Measurements from ENCODE around the gene EEF1G.

DNA sequence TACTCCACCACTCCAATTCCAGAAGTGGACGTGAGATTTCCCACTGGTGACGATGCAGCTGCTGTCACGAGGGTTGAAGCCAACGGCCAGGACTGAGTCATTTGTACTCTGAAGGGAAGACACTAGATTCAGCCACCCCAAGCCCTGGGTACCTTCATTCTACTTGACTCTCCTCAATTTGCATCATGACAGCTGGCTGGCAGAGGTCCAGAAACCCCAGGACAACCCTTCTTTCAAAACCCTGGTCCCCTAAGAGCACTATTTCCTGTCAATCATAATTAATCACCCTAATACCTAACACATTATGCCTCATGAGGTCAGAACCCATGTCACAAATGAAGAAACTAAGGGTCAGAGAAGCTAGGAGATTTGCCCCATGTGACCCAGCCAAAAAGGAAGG lies 34.0 kb upstream of the EEF1G start:
- TF ChIP-seq, protein P1, sequence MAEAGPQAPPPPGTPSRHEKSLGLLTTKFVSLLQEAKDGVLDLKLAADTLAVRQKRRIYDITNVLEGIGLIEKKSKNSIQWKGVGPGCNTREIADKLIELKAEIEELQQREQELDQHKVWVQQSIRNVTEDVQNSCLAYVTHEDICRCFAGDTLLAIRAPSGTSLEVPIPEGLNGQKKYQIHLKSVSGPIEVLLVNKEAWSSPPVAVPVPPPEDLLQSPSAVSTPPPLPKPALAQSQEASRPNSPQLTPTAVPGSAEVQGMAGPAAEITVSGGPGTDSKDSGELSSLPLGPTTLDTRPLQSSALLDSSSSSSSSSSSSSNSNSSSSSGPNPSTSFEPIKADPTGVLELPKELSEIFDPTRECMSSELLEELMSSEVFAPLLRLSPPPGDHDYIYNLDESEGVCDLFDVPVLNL (CRISPR knock-in tag; IDR thresholded peaks at IDR 0.05; ENCODE audit: borderline replicate concordance, low read depth) = no peak
- TF ChIP-seq, protein P2, sequence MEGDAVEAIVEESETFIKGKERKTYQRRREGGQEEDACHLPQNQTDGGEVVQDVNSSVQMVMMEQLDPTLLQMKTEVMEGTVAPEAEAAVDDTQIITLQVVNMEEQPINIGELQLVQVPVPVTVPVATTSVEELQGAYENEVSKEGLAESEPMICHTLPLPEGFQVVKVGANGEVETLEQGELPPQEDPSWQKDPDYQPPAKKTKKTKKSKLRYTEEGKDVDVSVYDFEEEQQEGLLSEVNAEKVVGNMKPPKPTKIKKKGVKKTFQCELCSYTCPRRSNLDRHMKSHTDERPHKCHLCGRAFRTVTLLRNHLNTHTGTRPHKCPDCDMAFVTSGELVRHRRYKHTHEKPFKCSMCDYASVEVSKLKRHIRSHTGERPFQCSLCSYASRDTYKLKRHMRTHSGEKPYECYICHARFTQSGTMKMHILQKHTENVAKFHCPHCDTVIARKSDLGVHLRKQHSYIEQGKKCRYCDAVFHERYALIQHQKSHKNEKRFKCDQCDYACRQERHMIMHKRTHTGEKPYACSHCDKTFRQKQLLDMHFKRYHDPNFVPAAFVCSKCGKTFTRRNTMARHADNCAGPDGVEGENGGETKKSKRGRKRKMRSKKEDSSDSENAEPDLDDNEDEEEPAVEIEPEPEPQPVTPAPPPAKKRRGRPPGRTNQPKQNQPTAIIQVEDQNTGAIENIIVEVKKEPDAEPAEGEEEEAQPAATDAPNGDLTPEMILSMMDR (IDR thresholded peaks at IDR 0.05) = no peak
- TF ChIP-seq ELF4 (CRISPR knock-in tag; IDR thresholded peaks at IDR 0.05; ENCODE audit: low read depth) = no peak
- TF ChIP-seq SP1 (CRISPR knock-in tag; conservative IDR thresholded peaks at IDR 0.05) = no peak
- TF ChIP-seq ATF1 (CRISPR knock-in tag; IDR thresholded peaks at IDR 0.05) = no peak
- TF ChIP-seq SMAD3 (CRISPR knock-in tag; IDR thresholded peaks at IDR 0.05; ENCODE audit: borderline replicate concordance) = no peak
- no peak for TF ChIP-seq CREB1 (CRISPR knock-in tag; IDR thresholded peaks at IDR 0.05)
- no peak for TF ChIP-seq ZNF138 (CRISPR knock-in tag; conservative IDR thresholded peaks at IDR 0.05)
- TF ChIP-seq, protein P3, sequence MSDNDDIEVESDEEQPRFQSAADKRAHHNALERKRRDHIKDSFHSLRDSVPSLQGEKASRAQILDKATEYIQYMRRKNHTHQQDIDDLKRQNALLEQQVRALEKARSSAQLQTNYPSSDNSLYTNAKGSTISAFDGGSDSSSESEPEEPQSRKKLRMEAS (CRISPR knock-in tag; IDR thresholded peaks at IDR 0.05) = no peak
- TF ChIP-seq, protein P4, sequence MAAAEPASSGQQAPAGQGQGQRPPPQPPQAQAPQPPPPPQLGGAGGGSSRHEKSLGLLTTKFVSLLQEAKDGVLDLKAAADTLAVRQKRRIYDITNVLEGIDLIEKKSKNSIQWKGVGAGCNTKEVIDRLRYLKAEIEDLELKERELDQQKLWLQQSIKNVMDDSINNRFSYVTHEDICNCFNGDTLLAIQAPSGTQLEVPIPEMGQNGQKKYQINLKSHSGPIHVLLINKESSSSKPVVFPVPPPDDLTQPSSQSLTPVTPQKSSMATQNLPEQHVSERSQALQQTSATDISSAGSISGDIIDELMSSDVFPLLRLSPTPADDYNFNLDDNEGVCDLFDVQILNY (CRISPR knock-in tag; IDR thresholded peaks at IDR 0.05) = no peak
- TF ChIP-seq, protein P5, sequence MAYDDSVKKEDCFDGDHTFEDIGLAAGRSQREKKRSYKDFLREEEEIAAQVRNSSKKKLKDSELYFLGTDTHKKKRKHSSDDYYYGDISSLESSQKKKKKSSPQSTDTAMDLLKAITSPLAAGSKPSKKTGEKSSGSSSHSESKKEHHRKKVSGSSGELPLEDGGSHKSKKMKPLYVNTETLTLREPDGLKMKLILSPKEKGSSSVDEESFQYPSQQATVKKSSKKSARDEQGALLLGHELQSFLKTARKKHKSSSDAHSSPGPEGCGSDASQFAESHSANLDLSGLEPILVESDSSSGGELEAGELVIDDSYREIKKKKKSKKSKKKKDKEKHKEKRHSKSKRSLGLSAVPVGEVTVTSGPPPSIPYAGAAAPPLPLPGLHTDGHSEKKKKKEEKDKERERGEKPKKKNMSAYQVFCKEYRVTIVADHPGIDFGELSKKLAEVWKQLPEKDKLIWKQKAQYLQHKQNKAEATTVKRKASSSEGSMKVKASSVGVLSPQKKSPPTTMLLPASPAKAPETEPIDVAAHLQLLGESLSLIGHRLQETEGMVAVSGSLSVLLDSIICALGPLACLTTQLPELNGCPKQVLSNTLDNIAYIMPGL (CRISPR knock-in tag; IDR thresholded peaks at IDR 0.05) = no peak
- no peak for TF ChIP-seq TEAD1 (CRISPR knock-in tag; IDR thresholded peaks at IDR 0.05)
- TF ChIP-seq SMAD4 (CRISPR knock-in tag; IDR thresholded peaks at IDR 0.05) = no peak
- no peak for TF ChIP-seq ZBTB21 (CRISPR knock-in tag; IDR thresholded peaks at IDR 0.05; ENCODE audit: borderline replicate concordance)

Measured in WTC11 (cell line).